Activated T-helper 9 cell treated with anti-CD3 and anti-CD28 coated beads, Interleukin-2, amount 50 U/mL, for 16 hours (primary cell): ENCODE results near the gene SYP.
A peak's percentile ranks its signal among the peaks of the same experiment; 100 is the strongest.

Experiments used
- DNase-seq: peaks from one replicate; pipeline ENCODE4 v3.0.0-alpha.2; 2020; ENCODE audit warnings: low read depth

Gene SYP

DNA sequence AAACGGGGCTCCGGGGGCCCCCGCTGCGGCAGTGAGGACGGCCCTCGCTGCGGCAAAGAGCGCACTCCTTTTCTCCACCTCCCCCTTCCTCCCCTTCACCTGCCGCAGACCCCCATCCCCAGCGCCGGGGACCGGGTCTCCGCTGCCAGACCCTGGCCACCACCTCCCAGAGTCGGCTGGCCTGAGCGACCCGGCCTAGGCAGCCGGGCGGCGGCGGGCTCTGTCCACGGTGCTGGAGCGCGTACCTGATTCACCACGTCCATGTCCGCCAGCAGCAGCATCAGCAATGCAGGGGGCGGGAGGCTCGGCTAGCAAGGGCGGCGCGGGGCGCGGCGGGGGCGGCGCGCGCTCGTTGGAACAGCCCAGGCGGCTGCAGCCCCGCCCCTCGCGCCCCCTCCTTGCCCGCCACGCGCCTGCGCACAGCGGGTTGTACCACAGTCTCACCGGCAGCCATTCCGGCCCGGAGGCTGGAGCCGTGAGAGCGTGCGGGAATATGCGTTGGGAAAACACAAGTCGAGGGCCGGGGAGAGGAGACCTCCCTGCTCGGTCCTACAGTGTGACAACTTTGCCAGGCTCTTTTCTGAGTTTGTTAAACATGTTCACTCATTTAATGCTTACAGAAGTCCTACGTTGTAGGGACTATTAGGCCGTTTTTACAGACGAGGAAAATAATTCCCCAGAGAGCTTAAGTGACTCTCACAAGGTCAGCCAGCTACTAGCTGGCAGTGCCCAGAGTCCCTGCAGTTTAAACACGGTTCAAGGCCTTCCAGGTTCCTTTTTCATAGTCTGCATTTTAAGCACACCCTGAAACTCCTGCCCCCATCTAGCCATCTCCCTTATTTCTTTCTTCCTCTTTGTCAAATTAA lies at the start of gene SYP:
TSS of gene SYP (minus strand) at position 288 of the 866 bp plus-strand sequence. CDS start at position 281, 7 bp downstream.
- DNase-seq: peak; percentile 81

DNA sequence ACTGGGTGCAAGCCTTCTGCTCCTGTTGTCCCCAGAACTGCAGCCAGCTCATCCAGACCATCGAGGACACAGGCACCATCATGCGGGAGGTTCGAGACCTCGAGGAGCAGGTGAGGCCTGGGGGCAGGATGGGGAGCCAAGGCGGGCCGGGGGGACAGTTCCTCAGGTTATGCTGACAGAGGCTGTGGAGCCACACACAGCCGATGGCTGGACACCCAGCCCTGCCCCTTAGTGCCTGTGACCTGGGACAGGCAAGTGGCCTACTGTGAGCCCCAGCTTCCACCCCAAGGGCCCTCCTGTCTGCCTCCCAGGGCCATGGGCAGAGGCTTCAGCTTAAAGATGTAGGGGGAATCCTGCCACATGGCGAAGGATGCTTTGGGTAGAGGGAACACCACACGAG lies 49.6 kb upstream of the SYP start:
- no peak for DNase-seq

DNA sequence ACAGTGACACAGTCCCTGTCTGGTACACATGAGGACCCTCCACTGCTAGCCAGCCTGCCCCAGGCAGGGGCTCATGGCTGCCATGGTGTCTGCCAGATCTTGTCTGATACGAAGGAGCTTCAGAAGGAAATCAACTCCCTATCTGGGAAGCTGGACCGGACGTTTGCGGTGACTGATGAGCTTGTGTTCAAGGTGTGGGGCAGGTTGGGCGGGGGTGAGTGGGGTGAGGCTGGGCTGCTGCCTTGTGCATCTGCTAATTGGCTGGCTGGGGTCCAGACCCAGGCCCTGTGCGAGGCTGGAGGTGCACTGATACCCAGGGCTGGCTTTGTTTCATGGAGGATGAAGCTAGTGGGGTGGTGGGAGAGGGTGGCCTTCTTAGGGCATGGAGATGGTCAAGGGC lies 49.1 kb upstream of the SYP start:
- DNase-seq: no peak

DNA sequence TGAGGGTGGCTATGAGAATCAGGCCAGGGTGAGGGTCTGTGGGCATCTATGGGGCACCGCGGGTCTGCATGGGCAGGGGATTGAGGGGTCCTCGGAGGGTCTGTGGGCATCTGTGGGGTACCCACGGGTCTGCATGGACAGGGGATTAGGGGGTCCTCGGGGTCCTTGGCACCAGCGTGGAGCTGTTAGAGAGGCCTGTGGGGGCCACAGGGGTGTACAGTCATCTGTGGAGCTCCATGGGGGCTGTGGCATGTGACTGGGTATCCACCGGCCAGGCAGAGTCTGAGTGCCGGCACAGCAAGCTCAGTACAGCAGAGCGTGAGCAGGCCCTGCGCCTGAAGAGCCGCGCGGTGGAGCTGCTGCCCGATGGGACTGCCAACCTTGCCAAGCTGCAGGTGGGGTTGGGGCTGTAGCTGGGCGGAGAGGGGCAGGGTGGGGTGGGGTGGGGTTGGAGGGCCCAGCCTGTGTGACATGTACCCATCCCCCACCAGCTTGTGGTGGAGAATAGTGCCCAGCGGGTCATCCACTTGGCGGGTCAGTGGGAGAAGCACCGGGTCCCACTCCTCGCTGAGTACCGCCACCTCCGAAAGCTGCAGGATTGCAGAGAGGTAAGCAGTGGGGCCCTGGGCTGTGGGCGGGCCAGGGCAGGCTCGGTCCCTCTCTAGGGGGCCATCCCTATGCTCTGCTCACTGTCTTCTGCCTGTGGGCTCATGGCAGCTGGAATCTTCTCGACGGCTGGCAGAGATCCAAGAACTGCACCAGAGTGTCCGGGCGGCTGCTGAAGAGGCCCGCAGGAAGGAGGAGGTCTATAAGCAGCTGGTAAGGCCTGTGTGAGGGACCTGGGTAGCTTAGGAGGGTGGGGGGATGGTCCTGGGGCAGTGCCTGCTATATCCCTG lies 48.2 kb upstream of the SYP start:
- no peak for DNase-seq

DNA sequence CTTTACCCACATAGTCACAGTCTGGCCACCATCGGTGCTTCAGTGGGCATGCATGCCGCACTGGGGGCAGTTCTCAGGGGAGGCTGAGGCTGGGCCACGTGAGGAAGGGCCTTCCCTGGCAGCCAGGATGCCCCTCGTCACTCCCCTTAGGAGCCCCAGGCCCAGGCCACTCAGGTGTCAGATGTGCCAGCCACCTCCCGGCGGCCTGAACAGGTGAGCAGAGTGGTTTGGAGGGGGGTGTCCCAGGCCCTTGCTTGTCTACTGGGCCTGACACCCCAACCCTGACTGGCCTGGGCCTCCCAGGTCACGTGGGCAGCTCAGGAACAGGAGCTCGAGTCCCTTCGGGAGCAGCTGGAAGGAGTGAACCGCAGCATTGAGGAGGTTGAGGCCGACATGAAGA lies 47.4 kb upstream of the SYP start:
- DNase-seq: no peak

DNA sequence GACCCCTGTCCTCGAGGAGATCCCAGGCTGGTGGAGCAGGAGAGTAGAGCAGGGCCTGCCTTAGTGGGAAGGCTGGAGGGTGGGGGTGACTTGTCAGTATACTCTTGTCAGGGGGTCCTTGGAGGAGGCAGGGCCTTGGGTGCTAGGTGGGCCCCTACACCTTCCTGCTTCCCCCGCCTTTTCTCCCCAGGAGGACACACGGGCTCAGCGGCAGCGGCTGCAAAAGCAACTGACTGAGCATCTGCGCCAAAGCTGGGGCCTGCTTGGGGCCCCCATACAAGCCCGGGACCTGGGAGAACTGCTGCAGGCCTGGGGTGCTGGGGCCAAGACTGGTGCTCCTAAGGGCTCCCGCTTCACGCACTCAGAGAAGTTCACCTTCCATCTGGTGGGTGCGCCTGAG lies 46.5 kb upstream of the SYP start:
- DNase-seq: no peak

DNA sequence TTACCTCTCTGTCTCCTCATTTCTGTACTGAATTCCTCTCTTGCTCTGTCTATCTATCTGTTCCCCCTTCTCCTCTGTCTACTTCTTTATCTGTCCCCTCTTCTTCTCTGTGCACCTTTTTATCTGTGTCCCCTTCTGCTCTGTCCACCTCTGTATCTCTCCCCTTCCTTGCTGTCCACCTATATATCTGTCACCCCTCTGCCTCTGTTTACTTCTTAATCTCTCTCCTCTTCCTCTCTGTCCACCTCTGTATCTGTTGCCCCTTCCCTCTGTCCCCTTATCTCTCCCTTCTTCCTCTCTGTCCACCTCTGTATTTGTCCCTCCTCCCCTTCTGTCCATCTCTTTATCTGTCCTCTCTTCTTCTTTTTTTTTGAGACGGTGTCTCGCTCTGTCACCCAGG lies 44.2 kb upstream of the SYP start:
- no peak for DNase-seq

DNA sequence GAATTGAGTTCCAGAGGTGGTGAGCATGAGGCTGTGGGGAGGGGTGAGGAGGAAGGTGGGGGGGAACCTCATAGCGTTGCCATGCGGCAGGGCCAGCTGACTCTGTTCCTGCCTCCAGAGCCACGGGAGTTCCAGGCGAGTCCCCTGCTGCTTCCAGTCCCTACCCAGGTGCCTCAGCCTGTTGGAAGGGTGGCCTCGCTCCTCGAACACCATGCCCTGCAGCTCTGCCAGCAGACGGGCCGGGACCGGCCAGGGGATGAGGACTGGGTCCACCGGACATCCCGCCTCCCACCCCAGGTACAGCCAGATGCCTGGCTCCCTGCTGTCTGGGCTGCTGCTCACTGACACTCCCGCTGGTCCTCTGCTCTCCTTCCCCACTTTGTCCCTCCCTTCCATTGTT lies 43.2 kb upstream of the SYP start:
- no peak for DNase-seq

DNA sequence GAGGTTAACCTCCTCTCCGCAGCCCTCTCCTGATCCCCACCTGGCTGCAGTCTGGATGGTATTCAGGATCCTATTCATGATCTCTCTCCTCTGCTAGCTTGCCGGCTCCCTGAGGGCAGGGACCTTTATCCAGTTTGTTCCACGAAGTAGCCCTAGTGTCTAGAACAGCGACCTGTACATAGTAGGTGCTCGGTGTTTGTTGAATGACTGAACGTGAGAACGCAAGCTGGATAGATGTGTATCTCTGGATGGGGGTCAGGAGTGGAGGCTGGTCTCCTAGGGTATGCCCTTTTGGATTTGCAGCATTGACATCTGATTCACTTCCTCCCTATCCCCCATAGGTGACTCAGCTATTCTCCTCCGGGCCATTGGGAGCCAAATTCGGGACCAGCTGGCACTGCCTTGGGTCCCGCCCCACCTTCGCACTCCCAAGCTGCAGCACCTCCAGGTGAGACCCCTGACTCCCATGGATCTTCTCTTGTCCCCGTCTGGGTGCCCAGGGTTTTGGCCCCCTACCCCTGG lies 42.6 kb upstream of the SYP start:
- no peak for DNase-seq

DNA sequence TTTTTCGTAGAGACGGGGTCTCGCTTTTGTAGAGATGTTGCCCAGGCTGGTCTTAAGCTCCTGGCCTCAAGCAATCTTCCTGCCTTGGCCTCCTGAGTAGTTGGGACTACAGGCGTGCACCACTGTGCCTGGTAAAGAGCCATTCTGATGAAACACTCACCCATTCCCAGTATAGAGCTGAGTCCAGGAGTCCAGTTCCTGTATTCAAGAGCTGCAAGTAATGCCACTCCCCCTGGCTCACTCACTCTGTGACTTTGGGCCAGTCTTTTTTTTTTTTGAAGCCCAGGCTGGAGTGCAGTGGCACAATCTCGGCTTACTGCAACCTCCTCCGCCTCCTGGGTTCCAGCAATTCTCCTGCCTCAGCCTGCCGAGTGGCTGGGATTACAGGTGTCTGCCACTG lies 38.7 kb upstream of the SYP start:
- DNase-seq: no peak

DNA sequence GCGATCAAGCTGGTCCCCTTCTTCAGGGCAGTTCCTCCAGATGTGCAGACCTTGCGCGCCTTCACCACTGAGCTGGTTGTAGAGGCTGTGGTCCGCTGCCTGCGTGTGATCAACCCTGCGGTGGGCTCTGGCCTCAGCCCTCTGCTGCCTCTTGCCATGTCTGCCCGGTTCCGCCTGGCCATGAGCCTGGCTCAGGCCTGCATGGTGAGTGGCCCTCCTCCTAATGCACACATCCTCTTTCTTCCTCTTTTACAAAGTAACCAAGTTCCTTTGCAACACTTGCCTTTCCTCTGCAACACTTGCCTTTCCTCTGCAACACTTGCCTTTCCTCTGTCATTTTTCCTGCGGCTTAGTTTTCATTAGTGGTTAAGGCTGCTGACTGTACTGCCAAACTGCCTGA lies 37.1 kb upstream of the SYP start:
- no peak for DNase-seq

DNA sequence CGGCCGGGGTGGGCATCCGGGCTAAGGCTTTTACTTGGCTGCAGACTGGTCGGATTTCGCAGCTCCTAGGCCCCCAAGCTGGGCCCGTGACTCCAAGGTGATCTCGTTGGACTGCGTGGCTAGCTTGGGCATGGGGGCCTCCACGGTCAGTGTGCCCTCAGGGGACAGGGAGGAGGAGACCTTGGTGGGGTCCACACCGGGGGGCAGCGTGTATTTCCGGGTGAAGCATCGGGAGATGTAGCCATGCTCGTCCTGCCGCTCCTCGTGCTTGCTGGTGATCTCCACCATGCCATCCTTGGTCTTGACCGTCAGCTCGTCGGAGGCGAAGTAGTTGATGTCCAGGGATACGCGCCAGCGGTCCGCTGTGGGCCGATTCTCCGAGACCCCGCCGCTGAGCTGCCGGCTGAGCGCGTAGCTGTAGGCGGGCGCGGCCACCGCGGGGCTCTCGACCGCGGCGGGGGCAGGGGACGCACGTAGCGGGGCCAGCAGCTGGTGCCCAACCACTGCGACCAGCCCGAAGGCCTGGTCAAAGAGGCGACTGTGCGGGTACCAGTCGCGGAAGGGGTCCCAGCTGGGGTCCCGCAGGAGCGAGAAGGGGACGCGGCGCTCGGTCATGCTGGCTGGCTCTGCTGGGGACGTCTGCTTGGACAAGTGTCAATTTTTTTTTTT lies 34.0 kb upstream of the SYP start:
- DNase-seq: no peak

DNA sequence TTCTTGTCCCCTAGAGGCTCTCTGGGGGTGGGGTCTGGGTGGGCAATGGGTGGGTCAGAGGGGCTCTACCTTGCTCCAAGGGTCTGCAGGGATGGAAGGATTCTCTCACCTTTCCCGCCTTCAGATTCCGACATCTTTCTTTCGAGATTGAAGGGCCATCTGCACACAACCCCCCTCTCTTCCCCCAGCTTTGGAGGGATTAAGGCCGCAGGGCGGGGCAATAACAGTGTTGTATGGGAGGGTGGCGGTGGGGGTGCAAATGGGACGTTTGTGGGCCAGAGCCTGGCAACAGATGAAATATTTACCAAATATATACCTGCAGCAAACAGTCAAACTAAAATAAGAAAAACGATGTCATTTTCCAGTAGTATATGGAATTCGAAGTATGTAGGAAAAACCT lies 33.2 kb upstream of the SYP start, which contains the start of gene CACNA1F:
TSS of gene CACNA1F (minus strand) at position 165 of the 400 bp plus-strand sequence. CDS start at position 134, 31 bp downstream.
- no peak for DNase-seq

DNA sequence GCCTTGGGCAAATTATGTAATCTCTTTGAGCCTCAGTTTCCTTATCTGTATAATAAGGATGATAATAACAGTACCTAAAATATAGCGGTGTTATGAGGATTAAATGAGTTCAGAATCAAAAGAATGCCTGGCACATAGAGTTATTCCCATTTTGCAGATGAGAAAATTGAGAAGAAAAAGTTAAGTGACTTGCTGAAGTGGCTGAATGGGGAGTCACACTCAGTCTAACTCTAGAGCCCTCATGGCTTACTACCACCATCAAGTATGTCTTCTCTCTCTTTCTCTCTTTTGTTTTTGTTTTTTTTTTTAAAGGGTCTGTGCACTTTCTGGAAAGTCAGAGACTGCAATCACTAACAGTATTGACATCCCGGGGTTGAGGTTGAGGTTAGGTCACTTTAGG lies 32.5 kb upstream of the SYP start:
- no peak for DNase-seq

DNA sequence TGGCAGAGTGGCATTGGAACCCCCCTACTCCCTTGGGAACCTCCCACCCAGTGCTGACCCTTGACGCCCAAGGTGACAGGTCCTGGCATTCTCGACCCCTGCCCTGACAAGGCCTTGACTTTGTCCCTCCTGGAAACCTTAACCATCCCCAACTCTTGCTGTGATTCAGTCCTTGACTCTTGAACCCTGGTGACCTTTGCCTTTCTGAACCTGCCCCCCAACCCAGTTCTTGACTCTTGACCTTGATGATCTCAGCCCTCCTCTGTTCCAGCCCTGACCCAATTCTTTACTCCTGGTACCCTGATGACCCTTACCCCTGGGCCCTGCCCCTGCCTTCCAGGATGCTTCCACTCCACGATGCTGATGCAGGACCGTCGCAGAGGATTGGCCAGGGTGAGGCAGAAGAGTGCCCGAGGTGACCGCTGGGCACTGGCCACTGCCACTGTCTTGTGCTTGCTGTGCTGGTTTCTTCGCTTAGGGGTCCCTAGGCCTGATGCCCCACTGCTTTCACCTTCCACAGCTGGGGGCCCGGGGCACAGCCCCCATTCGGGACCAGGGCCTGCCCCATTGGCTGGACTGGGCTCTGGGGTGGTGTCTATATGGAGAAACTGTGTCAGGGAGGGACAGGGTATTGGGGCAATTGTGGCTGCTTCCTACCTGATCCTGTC lies 31.5 kb upstream of the SYP start:
- no peak for DNase-seq

DNA sequence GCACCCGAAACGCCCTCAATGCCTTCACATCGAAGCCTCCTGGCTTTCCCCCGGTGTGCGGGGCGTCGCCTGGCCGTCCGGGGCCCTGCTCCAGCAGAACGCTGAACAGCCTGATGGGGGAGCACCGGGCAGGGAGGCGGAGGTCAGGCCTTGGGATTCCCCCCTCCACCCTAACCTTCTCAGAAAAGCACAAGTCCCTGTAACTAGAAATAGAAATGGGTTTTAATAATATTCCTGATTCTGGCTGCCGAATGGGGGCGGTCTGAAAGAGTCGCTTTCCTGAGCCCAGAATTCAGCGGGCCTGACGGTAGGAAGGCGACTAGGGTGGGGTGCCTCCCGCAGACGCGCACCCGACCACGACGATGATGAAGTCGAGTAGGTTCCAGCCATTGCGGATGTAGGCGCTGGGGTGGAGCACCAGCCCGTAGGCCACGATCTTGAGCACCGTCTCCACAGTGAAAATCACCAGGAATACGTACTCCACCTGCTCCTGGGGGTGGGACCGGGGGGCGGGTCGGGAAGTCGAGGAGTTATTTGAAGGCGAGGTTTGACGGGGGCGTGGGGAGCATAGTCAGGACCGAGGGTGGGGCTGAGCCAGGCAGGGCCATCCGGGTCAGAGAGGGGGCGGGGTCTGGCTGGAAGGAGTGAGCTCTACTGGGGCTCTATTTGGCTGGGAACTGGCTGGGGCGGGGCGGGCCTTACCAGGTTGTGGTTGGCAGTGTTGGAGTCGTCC lies 30.7 kb upstream of the SYP start:
- peak; percentile 26 for DNase-seq

DNA sequence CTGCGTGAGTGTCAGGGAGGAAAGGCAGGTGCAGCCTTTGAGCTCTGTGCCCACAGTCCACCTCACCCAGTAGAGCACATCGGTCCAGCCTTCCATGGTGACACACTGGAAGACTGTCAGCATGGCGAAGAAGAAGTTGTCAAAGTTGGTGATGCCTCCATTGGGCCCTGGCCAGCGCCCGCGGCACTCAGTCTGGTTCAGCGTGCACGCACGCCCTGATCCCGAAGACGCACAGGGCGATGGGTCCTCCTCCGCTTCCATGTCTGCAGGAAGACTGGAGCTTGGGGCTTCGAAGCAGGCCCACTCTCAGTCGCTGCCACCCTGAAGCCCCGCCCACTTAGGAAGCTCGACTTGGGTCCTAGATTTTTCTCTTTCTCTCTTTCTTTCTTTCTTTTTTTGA lies 28.2 kb upstream of the SYP start:
- DNase-seq: no peak

DNA sequence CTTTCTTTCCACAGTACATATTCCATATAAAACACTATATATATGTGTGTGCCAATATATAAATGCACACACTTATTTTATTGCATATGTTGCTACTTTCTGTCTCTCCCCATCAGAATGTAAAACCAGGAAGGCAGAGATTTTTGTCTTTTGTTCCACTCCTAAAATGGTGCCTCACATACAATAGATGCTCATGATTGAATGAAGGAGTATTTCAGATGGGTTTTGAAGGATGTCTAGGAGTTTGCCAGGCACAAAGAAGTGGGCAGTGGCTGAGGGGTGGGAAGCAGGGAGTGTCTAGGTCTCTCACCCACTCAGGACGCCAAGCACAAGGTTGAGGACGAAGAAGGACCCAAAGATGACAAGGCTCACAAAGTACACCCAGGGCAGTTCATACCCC lies 27.7 kb upstream of the SYP start:
- no peak for DNase-seq

DNA sequence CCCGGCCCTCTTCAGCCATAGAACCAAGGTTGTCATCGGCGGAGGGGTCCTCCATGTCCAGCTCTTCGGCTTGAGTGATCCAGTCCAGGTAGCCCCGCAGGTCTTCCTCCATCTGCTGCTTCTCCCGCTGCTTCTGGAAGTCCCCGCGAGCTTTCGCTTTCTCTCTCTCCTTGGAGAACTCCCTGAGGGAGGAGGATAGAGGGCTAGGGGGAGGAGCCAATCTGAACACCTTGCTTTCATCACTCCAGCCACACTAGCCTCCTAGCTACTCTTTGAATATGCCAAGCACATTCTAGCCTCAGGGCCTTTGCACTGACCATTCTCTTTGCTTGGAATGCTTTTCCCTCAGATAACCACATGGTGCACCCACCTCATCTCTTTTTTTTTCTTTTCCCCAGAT lies 27.0 kb upstream of the SYP start:
- DNase-seq: no peak

DNA sequence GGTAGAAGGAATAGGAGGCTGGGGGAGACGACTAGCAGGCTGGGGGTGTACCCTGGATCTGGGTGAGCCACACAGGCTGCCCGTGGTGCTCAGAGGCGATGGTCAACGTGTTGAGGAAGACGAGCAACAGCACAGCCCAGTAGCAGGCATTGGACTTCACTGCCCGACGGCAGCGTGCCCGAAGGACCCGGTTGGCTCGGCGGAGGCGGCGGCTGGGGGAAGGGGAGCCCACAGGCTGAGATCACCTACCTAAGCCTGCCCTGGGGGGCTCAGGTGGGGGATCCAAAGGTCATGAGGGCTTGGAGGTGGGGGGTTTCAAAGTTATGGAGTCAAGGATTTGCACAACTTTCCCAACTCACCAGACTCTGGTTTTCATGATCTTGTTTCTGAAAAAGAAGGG lies 25.9 kb upstream of the SYP start:
- DNase-seq: no peak

DNA sequence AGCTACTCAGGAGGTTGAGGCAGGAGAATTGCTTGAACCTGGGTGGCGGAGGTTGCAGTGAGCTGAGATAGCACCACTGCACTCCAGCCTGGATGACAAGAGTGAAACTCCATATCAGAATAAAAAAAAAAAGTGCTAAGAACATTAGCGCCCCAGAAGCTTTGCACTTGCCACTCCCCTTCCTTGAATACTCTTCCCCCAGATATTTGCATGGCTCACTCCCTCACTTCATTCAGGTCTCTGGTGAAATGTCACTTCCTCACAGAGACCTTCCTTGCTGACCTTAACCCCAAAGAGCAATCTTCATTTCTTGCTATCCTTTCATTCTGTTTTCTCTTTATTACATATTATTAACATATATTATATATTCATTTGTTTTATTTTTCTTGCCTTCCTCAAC lies 21.9 kb upstream of the SYP start:
- no peak for DNase-seq
